ENCODE measurements around the gene RFC3.

RFC3 gene

GRCh38 chr13:33873251-33873908 lies 55.4 kb downstream of the RFC3 start:
- Histone ChIP-seq H3K9me3 (ENCODE audit: control insufficient read depth, insufficient read depth, low read depth, low read length) (no peaks in the 10 kb centered on the region), H3K27ac (ENCODE audit: extremely low read depth, low read depth, low read length) (no peak overlapping the region), H3K36me3 (ENCODE audit: control insufficient read depth in 2 of 2, insufficient read depth in 1 of 2, low read length in 2 of 2) (no peaks in the 10 kb centered on the region), H3K4me1 (ENCODE audit: control insufficient read depth, insufficient read depth, low read length) (no peaks in the 10 kb centered on the region; the same call in 1 of the 2 replicates), H3K4me3 (ENCODE audit: low read depth, low read length) (no peak overlapping the region)
- TF ChIP-seq ZNF707 (tag by site-specific recombination; IDR thresholded peaks at IDR 0.05): no peak
- no peak for TF ChIP-seq ZFP37 (tag by site-specific recombination; IDR thresholded peaks at IDR 0.05)
- TF ChIP-seq FEZF1 (tag by site-specific recombination; IDR thresholded peaks at IDR 0.05): no peak
- no peak for TF ChIP-seq HOXD13 (CRISPR knock-in tag; IDR thresholded peaks at IDR 0.05; ENCODE audit: borderline replicate concordance)
- no peak for TF ChIP-seq ZBTB7A (tag by site-specific recombination; IDR thresholded peaks at IDR 0.05; ENCODE audit: low read depth)
- TF ChIP-seq ZNF175 (tag by site-specific recombination; IDR thresholded peaks at IDR 0.05): no peak
- TF ChIP-seq ZFP3 (tag by site-specific recombination; IDR thresholded peaks at IDR 0.05; ENCODE audit: low read depth): no peak
- TF ChIP-seq, protein P1, sequence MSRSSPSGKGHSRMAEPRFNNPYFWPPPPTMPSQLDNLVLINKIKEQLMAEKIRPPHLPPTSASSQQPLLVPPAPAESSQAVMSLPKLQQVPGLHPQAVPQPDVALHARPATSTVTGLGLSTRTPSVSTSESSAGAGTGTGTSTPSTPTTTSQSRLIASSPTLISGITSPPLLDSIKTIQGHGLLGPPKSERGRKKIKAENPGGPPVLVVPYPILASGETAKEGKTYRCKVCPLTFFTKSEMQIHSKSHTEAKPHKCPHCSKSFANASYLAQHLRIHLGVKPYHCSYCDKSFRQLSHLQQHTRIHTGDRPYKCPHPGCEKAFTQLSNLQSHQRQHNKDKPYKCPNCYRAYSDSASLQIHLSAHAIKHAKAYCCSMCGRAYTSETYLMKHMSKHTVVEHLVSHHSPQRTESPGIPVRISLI (tag by site-specific recombination; IDR thresholded peaks at IDR 0.05): no peak
- TF ChIP-seq IKZF3 (tag by site-specific recombination; IDR thresholded peaks at IDR 0.05): no peak
- TF ChIP-seq GLIS1 (tag by site-specific recombination; IDR thresholded peaks at IDR 0.05): no peak
- no peak for TF ChIP-seq ZNF670 (tag by site-specific recombination; IDR thresholded peaks at IDR 0.05; ENCODE audit: low read depth)
- TF ChIP-seq ZNF701 (tag by site-specific recombination; IDR thresholded peaks at IDR 0.05): no peak
- no peak for TF ChIP-seq ZNF530 (tag by site-specific recombination; IDR thresholded peaks at IDR 0.05; ENCODE audit: low read depth)
- TF ChIP-seq ZNF654 (tag by site-specific recombination; IDR thresholded peaks at IDR 0.05; ENCODE audit: low read depth): no peak
- TF ChIP-seq ZNF521 (tag by site-specific recombination; IDR thresholded peaks at IDR 0.05): no peak
- no peak for TF ChIP-seq SALL2 (tag by site-specific recombination; IDR thresholded peaks at IDR 0.05; ENCODE audit: borderline replicate concordance)
- TF ChIP-seq PBX3 (CRISPR knock-in tag; IDR thresholded peaks at IDR 0.05): no peak
- TF ChIP-seq KLF9 (tag by site-specific recombination; IDR thresholded peaks at IDR 0.05; ENCODE audit: low read depth): no peak
- CTCF ChIA-PET: no interaction called here
- POLR2A ChIA-PET: no interaction called here

DNA sequence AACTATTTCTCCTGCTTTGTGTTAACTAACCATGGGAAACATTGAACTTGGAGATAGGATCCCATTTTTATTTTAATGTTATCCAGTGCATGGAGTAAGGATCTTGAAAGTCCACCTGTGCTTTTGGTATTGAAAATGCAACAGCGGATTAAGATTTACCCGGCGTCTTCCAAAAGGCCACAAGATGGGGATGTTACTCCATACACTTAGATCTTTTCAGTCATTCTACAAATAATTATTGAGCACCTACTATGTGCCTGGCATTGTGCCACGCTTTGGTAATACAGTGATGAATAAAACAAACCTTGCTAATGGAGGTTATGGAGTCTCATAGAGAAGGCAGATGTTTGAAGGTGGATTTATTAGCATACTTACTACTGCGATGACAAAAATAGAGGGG lies 56.9 kb downstream of the RFC3 start:
- no peaks in the 10 kb centered on the region; the same call in 1 of the 2 replicates for H3K4me1 ChIP-seq (ENCODE audit: control insufficient read depth, insufficient read depth, low read length)
- no peaks in the 10 kb centered on the region for H3K9me3 ChIP-seq (ENCODE audit: control insufficient read depth, insufficient read depth, low read depth, low read length)
- no peak overlapping the region for H3K4me3 ChIP-seq (ENCODE audit: low read depth, low read length)
- ChIA-PET POLR2A (no interaction called here), CTCF (interaction anchor here (0.7 kb wide), 2 partner anchors 615 to 1903 kb away, joined by 3 to 4 read pairs; no protein-coding TSS in a partner anchor)
- no peaks in the 10 kb centered on the region for H3K36me3 ChIP-seq (ENCODE audit: control insufficient read depth in 2 of 2, insufficient read depth in 1 of 2, low read length in 2 of 2)
- TF ChIP-seq, protein P2, sequence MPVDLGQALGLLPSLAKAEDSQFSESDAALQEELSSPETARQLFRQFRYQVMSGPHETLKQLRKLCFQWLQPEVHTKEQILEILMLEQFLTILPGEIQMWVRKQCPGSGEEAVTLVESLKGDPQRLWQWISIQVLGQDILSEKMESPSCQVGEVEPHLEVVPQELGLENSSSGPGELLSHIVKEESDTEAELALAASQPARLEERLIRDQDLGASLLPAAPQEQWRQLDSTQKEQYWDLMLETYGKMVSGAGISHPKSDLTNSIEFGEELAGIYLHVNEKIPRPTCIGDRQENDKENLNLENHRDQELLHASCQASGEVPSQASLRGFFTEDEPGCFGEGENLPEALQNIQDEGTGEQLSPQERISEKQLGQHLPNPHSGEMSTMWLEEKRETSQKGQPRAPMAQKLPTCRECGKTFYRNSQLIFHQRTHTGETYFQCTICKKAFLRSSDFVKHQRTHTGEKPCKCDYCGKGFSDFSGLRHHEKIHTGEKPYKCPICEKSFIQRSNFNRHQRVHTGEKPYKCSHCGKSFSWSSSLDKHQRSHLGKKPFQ (tag by site-specific recombination; IDR thresholded peaks at IDR 0.05): no peak
- TF ChIP-seq ZNF473 (tag by site-specific recombination; IDR thresholded peaks at IDR 0.05): no peak
- no peak for TF ChIP-seq MEIS1 (CRISPR knock-in tag; IDR thresholded peaks at IDR 0.05; ENCODE audit: borderline replicate concordance)
- no peak for TF ChIP-seq ZNF549 (tag by site-specific recombination; IDR thresholded peaks at IDR 0.05)
- no peak for TF ChIP-seq SP7 (tag by site-specific recombination; IDR thresholded peaks at IDR 0.05)
- TF ChIP-seq ZNF654 (tag by site-specific recombination; IDR thresholded peaks at IDR 0.05; ENCODE audit: low read depth): no peak
- no peak for TF ChIP-seq ZSCAN23 (tag by site-specific recombination; IDR thresholded peaks at IDR 0.05)
- no peak overlapping the region for H3K27ac ChIP-seq (ENCODE audit: extremely low read depth, low read depth, low read length)

Measured in HEK293 (cell line).